SU-DHL-6 (cell line): Measurements from ENCODE around the gene ELMO1.

Experiments
- H2AFZ ChIP-seq: fragments of 200-600 bp; sonication (generic); 2 replicates; pipeline ENCODE4 v1.6.1; 2014; ENCODE audit warnings: low read depth, mild to moderate bottlenecking, moderate library complexity, mixed read lengths, antibody characterized with exemption, low read length; ENCODE audit not compliant: severe bottlenecking
- H3F3A ChIP-seq: fragments of 200-600 bp; shearing (Covaris generic); 2 replicates; pipeline ENCODE4 v1.6.0; 2016; ENCODE audit warnings: antibody characterized with exemption, mild to moderate bottlenecking; ENCODE audit not compliant: insufficient read depth
- H3K27ac ChIP-seq: fragments of 200-600 bp; sonication (generic); 2 replicates; pipeline ENCODE4 v1.5.1; 2016; ENCODE audit warnings: low read depth, mild to moderate bottlenecking, low read length, moderate library complexity, mixed read lengths
- H3K27me3 ChIP-seq: fragments of 200-600 bp; sonication (generic), shearing (Covaris generic); 2 replicates; pipeline ENCODE4 v1.6.0; 2014; ENCODE audit warnings: mild to moderate bottlenecking, low read length
- H3K36me3 ChIP-seq: fragments of 200-600 bp; sonication (generic); 2 replicates; pipeline ENCODE4 v1.6.1; 2014; ENCODE audit warnings: mild to moderate bottlenecking, low read length, mixed read lengths
- H3K4me2 ChIP-seq: fragments of 300-600, 200-600 bp; shearing (Covaris generic), sonication (generic); 2 replicates; pipeline ENCODE4 v1.6.0; 2014; ENCODE audit warnings: low read length, low read depth, mild to moderate bottlenecking; ENCODE audit not compliant: poor library complexity, severe bottlenecking
- H3K4me3 ChIP-seq: fragments of 200-600 bp; sonication (generic); 2 replicates; pipeline ENCODE4 v1.5.1; 2014; ENCODE audit warnings: antibody characterized with exemption, low read length, mild to moderate bottlenecking, mixed read lengths; ENCODE audit not compliant: insufficient read depth, poor library complexity, severe bottlenecking
- H3K79me2 ChIP-seq: fragments of 200-600 bp; sonication (generic); 2 replicates; pipeline ENCODE4 v1.6.1; 2014; ENCODE audit warnings: mild to moderate bottlenecking, low read length, moderate library complexity; ENCODE audit not compliant: insufficient read depth
- H3K9ac ChIP-seq: fragments of 200-600 bp; sonication (generic); 2 replicates; pipeline ENCODE4 v1.7.0; 2014; ENCODE audit warnings: mild to moderate bottlenecking, low read length
- H3K9me2 ChIP-seq: fragments of 200-600 bp; sonication (generic); replicated peaks from 2 replicates; pipeline ENCODE4 v1.6.1; 2014; ENCODE audit warnings: low read length; ENCODE audit not compliant: insufficient read depth
- H3K9me3 ChIP-seq: fragments of 200-600 bp; sonication (generic); 2 replicates; pipeline ENCODE4 v1.6.1; 2014; ENCODE audit warnings: low read length, mixed read lengths; ENCODE audit not compliant: insufficient read depth
- H4K20me1 ChIP-seq: fragments of 200-600 bp; sonication (generic); 2 replicates; pipeline ENCODE4 v1.6.1; 2014; ENCODE audit warnings: low read depth, mild to moderate bottlenecking, antibody characterized with exemption, low read length, moderate library complexity, mixed read lengths
- CTCF ChIP-seq: fragments of 200-600 bp; sonication (generic); IDR thresholded peaks from one replicate; pipeline ENCODE4 v1.5.1; 2017; ENCODE audit warnings: antibody characterized with exemption, mild to moderate bottlenecking, low read length, moderate library complexity; ENCODE audit not compliant: insufficient read depth, poor library complexity, severe bottlenecking
- EZH2phosphoT487 ChIP-seq: fragments of 200-600 bp; sonication (generic), shearing (Covaris generic); conservative IDR thresholded peaks from 2 replicates; pipeline ENCODE4 v1.6.1; 2018; ENCODE audit warnings: mild to moderate bottlenecking, antibody characterized with exemption, low read length, moderate library complexity, mixed read lengths

ELMO1 gene

GRCh38 chr7:37145682-37146081 lies 303.0 kb downstream of the ELMO1 start:
- Histone ChIP-seq H4K20me1 (no peaks in the 10 kb centered on the region), H3K36me3 (peaks cover under 1% of the 10 kb centered on the region; the same call in 1 of the 2 replicates), H3K9me2 (no peaks in the 10 kb centered on the region), H3K27ac (no peak overlapping the region), H2AFZ (no peak overlapping the region), H3K4me2 (no peak overlapping the region), H3K4me3 (no peak overlapping the region), H3K79me2 (no peaks in the 10 kb centered on the region), H3K9me3 (no peaks in the 10 kb centered on the region), H3K9ac (no peak overlapping the region), H3F3A (no peaks in the 10 kb centered on the region), H3K27me3 (no peaks in the 10 kb centered on the region)
- no peak for TF ChIP-seq CTCF
- TF ChIP-seq EZH2phosphoT487 = no peak

DNA sequence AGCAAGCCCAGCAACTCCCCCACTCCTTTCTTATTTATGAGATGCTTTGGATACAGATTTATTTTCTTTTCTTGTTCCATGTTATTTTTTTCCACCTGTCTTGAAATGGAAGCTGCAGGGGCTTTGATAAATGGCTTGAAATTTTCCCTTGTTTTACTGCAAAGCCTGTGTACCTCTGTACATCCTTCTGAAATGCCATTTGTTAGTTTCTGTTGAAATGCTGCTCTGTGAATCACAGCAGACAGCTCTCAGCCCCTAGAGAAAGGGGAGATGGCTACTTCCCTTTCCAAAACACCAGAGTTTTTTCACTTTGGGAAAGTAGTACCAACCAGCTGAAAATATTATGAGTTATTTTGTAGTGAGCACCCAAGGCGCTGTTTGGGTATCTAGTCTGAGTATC lies 304.2 kb downstream of the ELMO1 start:
- no peaks in the 10 kb centered on the region for H3F3A ChIP-seq
- no peak overlapping the region for H2AFZ ChIP-seq
- H3K4me3 ChIP-seq = no peak overlapping the region
- H3K79me2 ChIP-seq = peaks cover 3% of the 10 kb centered on the region; the same call in 1 of the 2 replicates
- no peak overlapping the region for H3K9ac ChIP-seq
- no peak overlapping the region for H3K27ac ChIP-seq
- no peak overlapping the region for H3K4me2 ChIP-seq
- no peak for TF ChIP-seq CTCF
- TF ChIP-seq EZH2phosphoT487 = no peak
- no peaks in the 10 kb centered on the region for H3K9me3 ChIP-seq
- no peaks in the 10 kb centered on the region for H3K27me3 ChIP-seq
- H4K20me1 ChIP-seq = no peaks in the 10 kb centered on the region
- no peaks in the 10 kb centered on the region for H3K9me2 ChIP-seq
- H3K36me3 ChIP-seq = peaks cover 3% of the 10 kb centered on the region; the same call in 1 of the 2 replicates

DNA sequence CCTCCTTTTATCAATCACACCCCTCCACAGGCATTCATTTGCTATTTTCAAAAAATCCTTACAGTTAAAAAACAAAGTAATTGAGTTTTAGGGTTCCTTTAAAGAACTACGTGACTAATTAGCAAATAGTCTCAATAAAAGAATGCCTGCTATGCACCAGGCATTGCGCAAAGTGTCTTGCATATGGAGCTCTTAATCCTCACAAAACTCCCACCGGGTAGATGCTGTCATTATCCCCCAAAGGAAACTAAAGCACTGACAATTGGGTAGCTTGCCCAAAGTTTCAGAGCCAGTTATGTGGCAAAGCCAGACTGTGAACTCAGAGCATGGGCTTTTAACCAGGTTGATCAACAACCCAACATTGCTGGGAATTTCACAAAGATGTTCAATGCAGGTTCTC lies 305.7 kb downstream of the ELMO1 start:
- H3K9me2 ChIP-seq = no peaks in the 10 kb centered on the region
- no peak overlapping the region for H3K9ac ChIP-seq
- H3K4me2 ChIP-seq = no peak overlapping the region
- H3K36me3 ChIP-seq = peaks cover 3% of the 10 kb centered on the region; the same call in 1 of the 2 replicates
- no peak for TF ChIP-seq CTCF
- no peak for TF ChIP-seq EZH2phosphoT487
- no peaks in the 10 kb centered on the region for H3F3A ChIP-seq
- H3K27me3 ChIP-seq = no peaks in the 10 kb centered on the region
- no peak overlapping the region for H2AFZ ChIP-seq
- peaks cover 10% of the 10 kb centered on the region; the same call in 1 of the 2 replicates for H3K79me2 ChIP-seq
- H3K4me3 ChIP-seq = no peak overlapping the region
- no peaks in the 10 kb centered on the region for H4K20me1 ChIP-seq
- no peak overlapping the region for H3K27ac ChIP-seq
- no peaks in the 10 kb centered on the region for H3K9me3 ChIP-seq
